OCI-LY7 (cell line): ENCODE data around the gene UBE4B. TPM values are rescaled to one million over a fixed set of nuclear protein-coding genes. Genes with fewer than 3 reads are reported as not detected.

ENCODE experiments used
- BruUV-seq: library from RNA; stranded (reverse); fragments of 400-500 nt; replicated peaks from 2 replicates; lab custom pipeline; 2021; lab: Mats Ljungman, UMichigan
- CTCF ChIA-PET: fragments of 300-600 bp; sonication (Branson Sonifier 250); formaldehyde crosslinking; loops from one replicate; lab custom pipeline; 2022; ENCODE audit warnings: antibody characterized with exemption; ENCODE audit not compliant: unreplicated experiment; lab: Charles Lee
- POLR2A ChIA-PET: fragments of 300-600 bp; sonication (Branson Sonifier 250); formaldehyde crosslinking; loops from one replicate; lab custom pipeline; 2022; ENCODE audit warnings: antibody characterized with exemption; lab: Charles Lee
- DNase-seq: peaks from one replicate; pipeline ENCODE4 v3.0.0-alpha.2; 2015; ENCODE audit warnings: low spot score
- H2AFZ ChIP-seq: fragments of 200-600 bp; sonication (generic), shearing (Covaris generic); 2 replicates; pipeline ENCODE4 v1.6.1; 2014; ENCODE audit warnings: mild to moderate bottlenecking, antibody characterized with exemption, low read length, moderate library complexity
- H3K27ac ChIP-seq: fragments of 200-600 bp; sonication (generic); 2 replicates; pipeline ENCODE4 v1.5.1; 2014; ENCODE audit warnings: mixed run types, low read depth, mild to moderate bottlenecking, moderate library complexity, low read length, inconsistent platforms; ENCODE audit not compliant: poor library complexity, severe bottlenecking
- H3K36me3 ChIP-seq: fragments of 200-600 bp; sonication (generic); 2 replicates; pipeline ENCODE4 v1.6.1; 2014; ENCODE audit warnings: mild to moderate bottlenecking, antibody characterized with exemption, low read length, moderate library complexity, mixed read lengths; ENCODE audit not compliant: insufficient read depth
- H3K4me1 ChIP-seq: fragments of 200-600 bp; sonication (generic); 2 replicates; pipeline ENCODE4 v1.5.1; 2014; ENCODE audit warnings: mild to moderate bottlenecking, low read length; ENCODE audit not compliant: insufficient read depth, poor library complexity, severe bottlenecking
- H3K4me2 ChIP-seq: fragments of 200-600 bp; sonication (generic); 2 replicates; pipeline ENCODE4 v1.6.1; 2014; ENCODE audit warnings: mild to moderate bottlenecking, low read length
- H3K4me3 ChIP-seq: fragments of 200-600 bp; sonication (generic); 2 replicates; pipeline ENCODE4 v1.5.1; 2014; ENCODE audit warnings: mild to moderate bottlenecking, low read depth, low read length; ENCODE audit not compliant: poor library complexity, severe bottlenecking
- H3K79me2 ChIP-seq: fragments of 200-600 bp; sonication (generic); 2 replicates; pipeline ENCODE4 v1.6.1; 2016; ENCODE audit warnings: low read depth, mild to moderate bottlenecking, low read length, moderate library complexity, mixed read lengths; ENCODE audit not compliant: insufficient read depth
- H3K9me2 ChIP-seq: fragments of 200-600 bp; sonication (generic); 2 replicates; pipeline ENCODE4 v1.6.1; 2016; ENCODE audit warnings: mild to moderate bottlenecking, low read length, mixed read lengths; ENCODE audit not compliant: insufficient read depth
- H3K9me3 ChIP-seq: fragments of 200-600 bp; sonication (generic); 2 replicates; pipeline ENCODE4 v1.6.1; 2014; ENCODE audit warnings: mild to moderate bottlenecking, mixed run types, low read length, mixed read lengths
- H4K20me1 ChIP-seq: fragments of 200-600 bp; sonication (generic); 2 replicates; pipeline ENCODE4 v1.6.1; 2014; ENCODE audit warnings: mild to moderate bottlenecking, antibody characterized with exemption, low read length, moderate library complexity, mixed read lengths; ENCODE audit not compliant: insufficient read depth
- EZH2phosphoT487 ChIP-seq: fragments of 200-600 bp; sonication (generic); IDR thresholded peaks from 2 replicates; pipeline ENCODE4 v1.6.1; 2018; ENCODE audit warnings: low read depth, borderline replicate concordance, mild to moderate bottlenecking, mixed run types, antibody characterized with exemption, low read length, moderate library complexity, mixed read lengths
- intact Hi-C: fragments of 100-400 bp; cut with micrococcal nuclease; formaldehyde crosslinking; loops from one replicate; pipeline ENCODE4 v1.10.0; 2022; ENCODE audit not compliant: unreplicated experiment
- total RNA-seq, 2 experiments: library from RNA; depleted of rRNA in 1 of 2; stranded (reverse); fragments of >200 nt in 1 of 2; shearing (Covaris generic) in 1 of 2; gene quantifications; 2 replicates each; pipeline ENCODE4 v1.2.3, GENCODE V29; 2014 to 2022
- TF ChIP-seq, protein P1 (sequence below): fragments of 200-600 bp; sonication (generic); conservative IDR thresholded peaks from 2 replicates; pipeline ENCODE4 v1.5.1; 2014; ENCODE audit warnings: mild to moderate bottlenecking, antibody characterized with exemption, low read length, moderate library complexity, mixed read lengths

Gene UBE4B
- total RNA-seq, 2 experiments from 2014 or later = 21.5 to 40.7 TPM

DNA sequence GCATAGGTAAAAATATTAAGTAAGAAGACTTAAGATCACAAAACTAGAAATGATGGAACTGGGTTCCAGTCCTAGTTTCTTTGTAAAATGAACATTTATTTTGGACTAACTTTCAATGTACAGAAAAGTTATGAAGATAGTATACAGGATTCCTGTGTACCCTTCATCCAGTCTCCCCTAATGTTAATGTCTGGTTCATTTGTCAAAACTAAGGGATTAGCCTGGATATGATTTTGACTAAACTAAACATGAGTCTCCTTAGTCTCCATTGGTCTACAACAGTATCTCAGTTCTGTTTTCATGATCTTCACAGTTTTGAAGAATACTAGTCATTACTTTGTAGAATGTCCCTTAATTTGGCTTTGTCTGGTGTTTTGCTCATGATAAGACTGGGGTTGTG, 54.5 kb downstream of the UBE4B start:
- Histone ChIP-seq H3K9me2 (no peaks in the 10 kb centered on the region), H3K9me3 (no peaks in the 10 kb centered on the region), H3K4me1 (no peaks in the 10 kb centered on the region), H2AFZ (no peak overlapping the region), H4K20me1 (no peaks in the 10 kb centered on the region), H3K27ac (no peak overlapping the region), H3K4me3 (no peak overlapping the region), H3K79me2 (no peaks in the 10 kb centered on the region), H3K4me2 (no peak overlapping the region), H3K36me3 (0 out of 2 replicates have a peak, but pooled peaks cover 7% of the 10 kb centered on the region)
- ChIA-PET POLR2A (no interaction called here), CTCF (no interaction called here)
- no peak for TF ChIP-seq EZH2phosphoT487
- TF ChIP-seq, protein P1, sequence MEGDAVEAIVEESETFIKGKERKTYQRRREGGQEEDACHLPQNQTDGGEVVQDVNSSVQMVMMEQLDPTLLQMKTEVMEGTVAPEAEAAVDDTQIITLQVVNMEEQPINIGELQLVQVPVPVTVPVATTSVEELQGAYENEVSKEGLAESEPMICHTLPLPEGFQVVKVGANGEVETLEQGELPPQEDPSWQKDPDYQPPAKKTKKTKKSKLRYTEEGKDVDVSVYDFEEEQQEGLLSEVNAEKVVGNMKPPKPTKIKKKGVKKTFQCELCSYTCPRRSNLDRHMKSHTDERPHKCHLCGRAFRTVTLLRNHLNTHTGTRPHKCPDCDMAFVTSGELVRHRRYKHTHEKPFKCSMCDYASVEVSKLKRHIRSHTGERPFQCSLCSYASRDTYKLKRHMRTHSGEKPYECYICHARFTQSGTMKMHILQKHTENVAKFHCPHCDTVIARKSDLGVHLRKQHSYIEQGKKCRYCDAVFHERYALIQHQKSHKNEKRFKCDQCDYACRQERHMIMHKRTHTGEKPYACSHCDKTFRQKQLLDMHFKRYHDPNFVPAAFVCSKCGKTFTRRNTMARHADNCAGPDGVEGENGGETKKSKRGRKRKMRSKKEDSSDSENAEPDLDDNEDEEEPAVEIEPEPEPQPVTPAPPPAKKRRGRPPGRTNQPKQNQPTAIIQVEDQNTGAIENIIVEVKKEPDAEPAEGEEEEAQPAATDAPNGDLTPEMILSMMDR = no peak
- no peak for DNase-seq
- intact Hi-C loops = no loop called here
- BruUV-seq = no TSS peak

- TF ChIP-seq, protein P1 = 0 out of 2 replicates have a peak, but pooled peaks have one; percentile 29
- TF ChIP-seq EZH2phosphoT487 = no peak
- Histone ChIP-seq H2AFZ (no peak overlapping the region), H3K27ac (no peak overlapping the region), H3K79me2 (no peaks in the 10 kb centered on the region), H3K4me2 (no peak overlapping the region), H4K20me1 (no peaks in the 10 kb centered on the region; the same call in 1 of the 2 replicates), H3K36me3 (peaks cover 44% of the 10 kb centered on the region), H3K4me3 (no peak overlapping the region), H3K9me2 (no peaks in the 10 kb centered on the region), H3K4me1 (no peaks in the 10 kb centered on the region), H3K9me3 (no peaks in the 10 kb centered on the region)
- ChIA-PET CTCF (no interaction called here), POLR2A (no interaction called here)
- intact Hi-C loops = no loop called here
- DNase-seq = no peak
- BruUV-seq = no TSS peak
Measured at GRCh38 chr1:10101929-10102328, 69.2 kb downstream of the UBE4B start.

- H3K36me3 ChIP-seq = peaks cover 47% of the 10 kb centered on the region
- H3K4me1 ChIP-seq = no peaks in the 10 kb centered on the region
- no peaks in the 10 kb centered on the region for H3K9me2 ChIP-seq
- H3K4me2 ChIP-seq = no peak overlapping the region
- intact Hi-C loops = no loop called here
- ChIA-PET POLR2A (interaction anchor here (0.6 kb wide), 1 partner anchor 65 kb away, joined by 4 read pairs; no protein-coding TSS in a partner anchor), CTCF (no interaction called here)
- H4K20me1 ChIP-seq = no peaks in the 10 kb centered on the region; the same call in 1 of the 2 replicates
- no peak for TF ChIP-seq EZH2phosphoT487
- H3K79me2 ChIP-seq = no peaks in the 10 kb centered on the region
- no peak for DNase-seq
- no peaks in the 10 kb centered on the region for H3K9me3 ChIP-seq
- H3K4me3 ChIP-seq = no peak overlapping the region
- H2AFZ ChIP-seq = no peak overlapping the region
- H3K27ac ChIP-seq = no peak overlapping the region
- BruUV-seq = no TSS peak
Measured at GRCh38 chr1:10103193-10103592, 70.4 kb downstream of the UBE4B start.
